Stimulated activated effector memory CD8-positive, alpha-beta T cell treated with anti-CD3 and anti-CD28 coated beads, Interleukin-12 subunit alpha, Interleukin-12 subunit beta, amount 100 ng/mL, for 72 hours (primary cell): ENCODE measurements around the gene NEU3.
"Not testable (repeated sequence)": the region's sequence is repeated elsewhere in the genome, so short reads cannot be mapped to it uniquely, and the experiment has no call there.

Experiments
- ATAC-seq: fragments of 150-1000 bp; cut with Tn5 transposase; 2 replicates; pipeline ENCODE4 v1.10.0; 2021
- DNase-seq, 2 donors: peaks; one replicate each; pipeline ENCODE4 v3.0.0; 2021 to 2022; ENCODE audit warnings: low spot score in 2 of 2
- H3K27ac Mint-ChIP-seq: one replicate; pipeline ENCODE4 v1.8.0; 2022; ENCODE audit warnings: mild to moderate bottlenecking, mixed read lengths
- H3K36me3 Mint-ChIP-seq: one replicate; pipeline ENCODE4 v1.8.0; 2022; ENCODE audit warnings: mild to moderate bottlenecking, mixed read lengths
- H3K4me1 Mint-ChIP-seq: one replicate; pipeline ENCODE4 v1.8.0; 2022; ENCODE audit warnings: mixed read lengths
- H3K4me3 Mint-ChIP-seq: one replicate; pipeline ENCODE4 v1.8.0; 2022; ENCODE audit warnings: mild to moderate bottlenecking, mixed read lengths
- H3K9me3 Mint-ChIP-seq: one replicate; pipeline ENCODE4 v1.8.0; 2022; ENCODE audit warnings: mixed read lengths

Gene NEU3

GRCh38 chr11:74966651-74967050 lies 22.1 kb upstream of the NEU3 start:
- H3K27ac Mint-ChIP-seq = peak overlapping the region; percentile 26

DNA sequence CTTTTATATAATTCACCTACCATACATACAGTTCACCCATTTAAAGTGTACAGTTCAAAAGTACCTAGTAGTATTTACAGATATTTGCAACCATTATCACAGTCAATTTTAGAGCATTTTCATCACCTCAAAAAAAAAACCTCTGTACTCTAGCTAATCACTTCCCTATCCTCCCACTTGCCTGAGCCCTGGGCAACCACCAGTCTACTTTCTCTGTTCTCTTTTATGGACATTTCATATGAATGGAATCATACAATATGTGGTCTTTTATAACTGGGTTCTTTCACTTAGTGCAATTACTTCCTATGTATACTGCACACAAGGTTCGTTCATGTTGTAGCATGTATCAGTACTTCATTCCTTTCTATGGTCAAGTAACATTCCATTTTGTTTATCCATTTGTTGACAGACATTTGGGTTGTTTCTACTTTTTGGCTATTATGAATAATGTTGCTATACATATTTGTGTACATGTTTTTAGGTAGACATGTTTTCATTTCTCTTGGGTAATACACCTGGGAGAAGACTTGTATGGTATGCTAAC lies 17.8 kb upstream of the NEU3 start:
- ATAC-seq = no peak

More at GRCh38 chr11:74966651-74967050, 22.1 kb upstream of the NEU3 start:
- H3K4me1 Mint-ChIP-seq = peaks cover 23% of the 10 kb centered on the region
- peaks cover 100% of the 10 kb centered on the region for H3K36me3 Mint-ChIP-seq
- no peak for ATAC-seq
- no peaks in the 10 kb centered on the region for H3K9me3 Mint-ChIP-seq
- DNase-seq = no peak
- H3K4me3 Mint-ChIP-seq = no peak overlapping the region

GRCh38 chr11:74971424-74971823 lies 17.3 kb upstream of the NEU3 start:
- no peak overlapping the region for H3K4me3 Mint-ChIP-seq
- DNase-seq (no peak), ATAC-seq (no peak)
- no peaks in the 10 kb centered on the region for H3K9me3 Mint-ChIP-seq
- no peak overlapping the region for H3K27ac Mint-ChIP-seq
- H3K36me3 Mint-ChIP-seq = peaks cover 99% of the 10 kb centered on the region
- peaks cover 15% of the 10 kb centered on the region for H3K4me1 Mint-ChIP-seq

More for the DNA sequence above, 17.8 kb upstream of the NEU3 start:
- H3K9me3 Mint-ChIP-seq = no peaks in the 10 kb centered on the region
- peaks cover 99% of the 10 kb centered on the region for H3K36me3 Mint-ChIP-seq
- peaks cover 15% of the 10 kb centered on the region for H3K4me1 Mint-ChIP-seq
- DNase-seq = no peak
- no peak overlapping the region for H3K27ac Mint-ChIP-seq
- no peak overlapping the region for H3K4me3 Mint-ChIP-seq

- H3K27ac Mint-ChIP-seq = no peak overlapping the region
- peaks cover 14% of the 10 kb centered on the region for H3K4me1 Mint-ChIP-seq
- ATAC-seq (no peak), DNase-seq (no peak)
- H3K36me3 Mint-ChIP-seq = peaks cover 70% of the 10 kb centered on the region
- no peak overlapping the region for H3K4me3 Mint-ChIP-seq
- H3K9me3 Mint-ChIP-seq = no peaks in the 10 kb centered on the region
These were observed 10.7 kb upstream of the NEU3 start for GRCh38 chr11:74978041-74978440.

DNA sequence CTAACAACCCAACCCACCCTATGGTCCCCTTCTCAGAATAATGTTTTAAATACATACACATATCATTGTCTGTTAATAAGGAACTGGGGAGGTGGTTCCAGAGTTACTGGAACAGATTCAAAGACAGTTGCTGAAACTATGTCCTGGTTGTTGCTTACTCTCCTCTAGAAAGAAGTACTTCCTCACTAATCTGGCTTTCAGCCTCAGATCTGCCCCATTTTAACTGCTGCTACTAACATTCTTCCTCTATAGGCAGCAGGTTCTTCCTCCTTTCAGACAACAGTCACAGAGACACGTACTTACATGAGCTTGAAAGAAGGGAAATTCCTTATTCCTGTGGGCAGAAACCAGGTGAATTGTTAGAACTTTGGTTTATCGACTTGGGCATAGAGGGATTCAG lies 8.1 kb upstream of the NEU3 start:
- no peak overlapping the region for H3K27ac Mint-ChIP-seq
- H3K4me1 Mint-ChIP-seq = no peaks in the 10 kb centered on the region
- H3K9me3 Mint-ChIP-seq = no peaks in the 10 kb centered on the region
- DNase-seq = no peak
- no peak for ATAC-seq
- H3K4me3 Mint-ChIP-seq = no peak overlapping the region
- H3K36me3 Mint-ChIP-seq = peaks cover 45% of the 10 kb centered on the region

DNA sequence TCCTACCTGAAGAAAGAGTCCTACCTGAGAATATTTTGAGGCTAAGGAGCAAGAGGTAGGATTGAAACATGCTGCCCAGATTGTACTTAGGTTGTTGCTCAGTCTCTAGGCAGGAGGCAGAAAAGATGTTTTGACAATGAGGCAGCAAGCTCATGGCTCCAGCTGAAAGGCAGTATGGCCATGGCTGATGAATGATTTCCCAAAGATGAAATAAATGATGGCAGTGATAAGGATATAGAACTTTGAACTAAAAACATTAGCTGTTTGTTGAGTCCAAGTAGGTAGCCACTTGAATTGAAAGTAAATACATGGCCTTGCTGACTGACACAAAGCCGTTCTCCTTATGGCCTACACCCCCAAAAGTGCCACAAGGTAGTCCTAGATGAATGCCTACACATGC lies 6.8 kb upstream of the NEU3 start:
- H3K27ac Mint-ChIP-seq = peak overlapping the region; percentile 3
- no peak overlapping the region for H3K4me3 Mint-ChIP-seq
- ATAC-seq = no peak
- no peaks in the 10 kb centered on the region for H3K4me1 Mint-ChIP-seq
- peaks cover 33% of the 10 kb centered on the region for H3K36me3 Mint-ChIP-seq
- no peak for DNase-seq
- H3K9me3 Mint-ChIP-seq = no peaks in the 10 kb centered on the region

DNA sequence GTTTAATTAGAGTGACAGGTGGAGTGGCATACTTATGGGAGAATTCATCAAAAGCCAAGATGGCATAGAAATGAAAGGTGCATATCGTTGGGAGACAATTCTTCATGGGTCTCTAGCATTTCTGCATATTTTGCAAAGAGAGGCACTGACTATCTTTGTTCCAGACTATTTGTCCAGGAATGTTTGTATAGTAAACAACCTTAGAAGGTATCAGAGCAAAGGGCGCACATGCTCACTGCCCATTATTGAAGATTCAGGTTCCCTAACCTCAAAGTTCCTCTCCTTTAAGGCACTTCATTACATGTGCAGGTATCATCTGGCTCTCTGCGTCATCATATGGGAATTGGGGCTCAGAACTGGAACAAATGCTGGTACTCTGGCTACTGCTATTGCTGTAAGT lies 4.7 kb upstream of the NEU3 start:
- no peaks in the 10 kb centered on the region for H3K9me3 Mint-ChIP-seq
- no peak overlapping the region for H3K4me3 Mint-ChIP-seq
- peaks cover 2% of the 10 kb centered on the region for H3K4me1 Mint-ChIP-seq
- ATAC-seq (no peak), DNase-seq (no peak)
- H3K27ac Mint-ChIP-seq = no peak overlapping the region
- H3K36me3 Mint-ChIP-seq = peaks cover 23% of the 10 kb centered on the region

GRCh38 chr11:74984730-74985129 lies 4.0 kb upstream of the NEU3 start:
- no peaks in the 10 kb centered on the region for H3K9me3 Mint-ChIP-seq
- no peak overlapping the region for H3K4me3 Mint-ChIP-seq
- H3K36me3 Mint-ChIP-seq = peaks cover 17% of the 10 kb centered on the region
- peaks cover 9% of the 10 kb centered on the region for H3K4me1 Mint-ChIP-seq
- no peak overlapping the region for H3K27ac Mint-ChIP-seq
- ATAC-seq (no peak), DNase-seq (no peak)

GRCh38 chr11:74989260-74989638 lies 516 bp downstream of the NEU3 start:
- Mint-ChIP-seq H3K36me3 (peaks cover 10% of the 10 kb centered on the region), H3K4me3 (peak overlapping the region; percentile 93), H3K9me3 (no peaks in the 10 kb centered on the region), H3K27ac (peak overlapping the region; percentile 94), H3K4me1 (peaks cover 30% of the 10 kb centered on the region)
- DNase-seq (no peak), ATAC-seq (no peak)

DNA sequence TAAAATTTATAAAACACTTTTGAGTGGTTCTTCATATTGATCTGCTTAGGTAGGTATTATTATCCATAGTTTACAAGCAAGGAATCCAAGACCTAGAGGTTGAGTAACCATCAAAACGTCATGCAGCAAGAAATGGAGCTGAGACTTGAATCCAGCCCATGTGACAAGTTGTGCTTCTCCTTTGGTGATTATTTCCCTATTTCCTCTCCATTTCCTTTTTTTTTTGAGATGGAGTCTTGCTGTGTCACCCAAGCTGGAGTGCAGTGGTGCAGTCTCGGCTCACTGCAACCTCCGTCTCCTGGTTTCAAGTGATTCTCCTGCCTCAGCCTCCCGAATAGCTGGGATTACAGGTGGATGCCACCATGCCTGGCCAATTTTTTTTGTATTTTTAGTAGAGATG lies 1.4 kb downstream of the NEU3 start:
- ATAC-seq, H3K9me3 Mint-ChIP-seq, DNase-seq: not testable (repeated sequence)
- Mint-ChIP-seq H3K4me3 (peak overlapping the region; percentile 93), H3K27ac (peak overlapping the region; percentile 18), H3K36me3 (peaks cover 19% of the 10 kb centered on the region), H3K4me1 (peaks cover 34% of the 10 kb centered on the region)

DNA sequence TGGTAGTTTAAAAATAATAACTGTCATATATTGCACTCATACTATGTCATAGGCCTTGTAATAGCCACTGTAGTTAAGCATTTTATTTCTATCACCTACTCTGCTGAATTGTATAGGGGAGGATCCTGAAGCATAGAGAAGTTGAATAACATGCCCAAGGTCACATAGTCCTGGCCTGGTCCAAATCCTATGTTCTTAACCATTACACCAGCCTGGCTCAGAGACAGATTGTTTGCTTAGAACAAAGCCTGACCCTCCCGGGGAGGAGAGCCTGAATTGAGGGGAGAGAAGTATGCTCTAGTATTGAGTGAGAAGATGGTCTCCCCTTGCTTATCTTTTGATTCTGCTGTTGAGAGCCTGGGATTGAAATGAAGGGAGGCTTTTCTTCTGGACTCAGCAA lies 2.2 kb downstream of the NEU3 start:
- Mint-ChIP-seq H3K36me3 (peaks cover 23% of the 10 kb centered on the region), H3K4me1 (peaks cover 34% of the 10 kb centered on the region), H3K27ac (peak overlapping the region; percentile 18), H3K9me3 (no peaks in the 10 kb centered on the region), H3K4me3 (peak overlapping the region; percentile 93)
- ATAC-seq (no peak), DNase-seq (no peak)

- no peak for DNase-seq
- Mint-ChIP-seq H3K9me3 (no peaks in the 10 kb centered on the region), H3K4me1 (peaks cover 34% of the 10 kb centered on the region), H3K27ac (no peak overlapping the region), H3K4me3 (no peak overlapping the region), H3K36me3 (peaks cover 40% of the 10 kb centered on the region)
- ATAC-seq = no peak
These were observed 4.1 kb downstream of the NEU3 start for GRCh38 chr11:74992852-74993251.

DNA sequence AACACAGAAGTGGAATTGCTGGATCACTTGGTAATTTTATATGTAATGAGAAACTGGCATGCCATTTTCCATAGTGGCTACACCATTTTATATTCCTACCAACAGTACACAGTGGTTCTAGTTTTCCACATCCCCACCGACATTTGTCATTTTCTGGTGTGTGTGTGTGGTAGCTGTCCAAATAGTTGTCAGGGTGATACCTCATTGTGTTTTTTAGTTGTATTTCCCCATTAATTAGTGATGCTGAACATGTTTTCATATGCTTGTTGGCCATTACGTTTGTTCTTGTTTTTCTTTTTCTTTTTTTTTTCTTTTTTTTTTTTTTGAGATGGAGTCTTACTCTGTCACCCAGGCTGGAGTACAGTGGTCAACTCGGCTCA lies 12.2 kb downstream of the NEU3 start:
- no peak for ATAC-seq

DNA sequence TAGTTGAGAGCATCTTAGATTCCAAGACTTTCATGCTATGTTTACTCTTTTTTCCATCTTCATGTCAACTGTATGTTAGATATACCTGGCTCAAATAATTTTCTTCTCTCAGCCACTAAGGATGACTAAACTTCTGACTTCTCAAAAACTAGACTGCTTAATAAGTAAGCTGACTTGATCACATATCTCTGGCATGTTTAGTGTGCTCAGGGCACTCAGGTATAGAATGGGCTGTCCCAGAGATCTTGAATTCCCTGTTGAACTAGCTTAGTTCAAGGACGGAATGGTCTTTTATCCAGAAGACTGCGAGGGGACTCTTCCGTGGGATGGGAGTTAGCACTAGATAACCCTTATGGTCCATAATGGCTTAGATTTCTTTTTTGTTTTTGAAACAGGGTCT lies 13.0 kb downstream of the NEU3 start:
- Mint-ChIP-seq H3K27ac (no peak overlapping the region), H3K4me1 (no peaks in the 10 kb centered on the region)
- ATAC-seq = no peak

More for the DNA sequence above, 12.2 kb downstream of the NEU3 start:
- Mint-ChIP-seq H3K4me1 (no peaks in the 10 kb centered on the region), H3K36me3 (peaks cover 32% of the 10 kb centered on the region), H3K27ac (no peak overlapping the region), H3K9me3 (no peaks in the 10 kb centered on the region), H3K4me3 (no peak overlapping the region)
- DNase-seq = no peak

DNA sequence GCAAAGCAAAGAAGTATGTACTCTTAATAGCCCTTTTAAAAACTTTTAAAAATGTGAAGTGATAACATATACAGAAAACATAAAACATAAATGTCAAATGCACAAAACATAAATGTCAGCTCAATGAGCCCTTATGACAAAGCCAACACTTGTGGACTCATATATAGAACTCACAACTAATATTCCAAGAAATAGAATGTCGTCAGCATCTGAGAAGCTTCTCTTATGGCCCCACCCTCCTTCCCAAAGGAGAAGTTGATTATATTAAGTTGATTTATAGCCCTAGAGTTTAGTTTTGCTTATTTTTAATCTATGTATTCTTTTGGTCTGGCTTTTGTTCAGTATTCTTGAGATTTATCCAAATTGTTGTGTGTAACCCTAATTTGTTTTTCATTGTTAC lies 13.8 kb downstream of the NEU3 start:
- H3K36me3 Mint-ChIP-seq = peaks cover 33% of the 10 kb centered on the region
- H3K9me3 Mint-ChIP-seq = no peaks in the 10 kb centered on the region
- H3K4me3 Mint-ChIP-seq = no peak overlapping the region
- no peak for DNase-seq
- no peak for ATAC-seq
- no peak overlapping the region for H3K27ac Mint-ChIP-seq
- no peaks in the 10 kb centered on the region for H3K4me1 Mint-ChIP-seq

More for the DNA sequence above, 13.0 kb downstream of the NEU3 start:
- DNase-seq = no peak
- Mint-ChIP-seq H3K36me3 (peaks cover 31% of the 10 kb centered on the region), H3K9me3 (no peaks in the 10 kb centered on the region), H3K4me3 (no peak overlapping the region)

DNA sequence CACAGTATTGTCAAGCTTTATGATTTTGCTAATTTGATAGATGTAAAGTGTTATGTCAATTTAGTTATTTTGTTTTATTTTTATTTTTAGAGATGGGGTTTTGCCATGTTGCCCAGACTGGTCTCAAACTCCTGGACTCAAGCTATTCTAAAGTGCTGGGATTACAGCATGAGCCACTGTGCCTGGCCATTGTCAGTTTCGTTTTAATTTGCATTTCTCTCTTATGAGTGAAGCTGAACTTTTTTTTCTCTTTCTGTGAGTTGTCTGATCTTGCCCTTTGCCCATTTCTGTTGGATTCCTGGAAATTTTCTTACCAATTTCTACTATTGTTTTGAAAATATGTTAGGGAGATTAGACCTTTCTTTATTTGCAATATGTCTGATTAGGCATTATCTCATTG lies 15.5 kb downstream of the NEU3 start:
- peaks cover 33% of the 10 kb centered on the region for H3K36me3 Mint-ChIP-seq
- DNase-seq = no peak
- no peak overlapping the region for H3K27ac Mint-ChIP-seq
- ATAC-seq = no peak
- H3K4me1 Mint-ChIP-seq = no peaks in the 10 kb centered on the region
- no peaks in the 10 kb centered on the region for H3K9me3 Mint-ChIP-seq
- no peak overlapping the region for H3K4me3 Mint-ChIP-seq

DNA sequence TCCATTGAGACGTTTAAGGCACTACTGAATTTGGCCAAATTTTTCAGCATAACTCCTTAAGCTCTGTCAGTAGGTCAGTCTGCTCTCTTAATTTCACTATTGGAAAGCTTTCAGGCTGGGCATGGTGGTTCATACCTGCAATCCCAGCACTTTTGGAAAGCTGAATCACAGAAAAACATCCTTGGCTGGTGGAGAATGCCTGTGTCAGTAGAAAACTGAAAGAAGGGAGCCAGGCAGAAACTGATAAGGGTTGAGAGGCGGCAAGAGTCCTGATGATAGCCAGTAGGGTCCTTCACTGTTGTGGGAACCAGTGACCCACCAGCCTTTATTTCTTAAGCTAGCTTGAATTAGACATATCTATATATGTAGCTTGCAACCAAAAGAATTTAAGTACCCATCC lies 22.6 kb downstream of the NEU3 start:
- no peak overlapping the region for H3K4me3 Mint-ChIP-seq
- H3K4me1 Mint-ChIP-seq = no peaks in the 10 kb centered on the region
- H3K27ac Mint-ChIP-seq = no peak overlapping the region
- no peak for DNase-seq
- ATAC-seq = no peak
- H3K9me3 Mint-ChIP-seq = no peaks in the 10 kb centered on the region
- H3K36me3 Mint-ChIP-seq = peaks cover 23% of the 10 kb centered on the region
